ENCODE data around the gene CACNA1H.
A peak's percentile ranks its signal among the peaks of the same experiment; 100 is the strongest.

Gene CACNA1H

GRCh38 chr16:1152651-1153259 is at the start of gene CACNA1H:
TSS of gene CACNA1H (plus strand) at chr16:1153106. CDS start at chr16:1153738, 632 bp downstream.
- peak; percentile 36 for DNase-seq

GRCh38 chr16:1103636-1103980 is 49.3 kb upstream of the CACNA1H start:
- DNase-seq: no peak

GRCh38 chr16:1105888-1106620 is 46.9 kb upstream of the CACNA1H start:
- peak; percentile 45 for DNase-seq

- no peak for DNase-seq
Measured at GRCh38 chr16:1106659-1107058, 46.2 kb upstream of the CACNA1H start.

GRCh38 chr16:1107141-1107540 is 45.8 kb upstream of the CACNA1H start:
- DNase-seq: no peak

- no peak for DNase-seq
Measured at GRCh38 chr16:1107731-1108130, 45.2 kb upstream of the CACNA1H start.

GRCh38 chr16:1108299-1109252 is 44.3 kb upstream of the CACNA1H start:
- DNase-seq: no peak

GRCh38 chr16:1109648-1110047 is 43.3 kb upstream of the CACNA1H start:
- no peak for DNase-seq

GRCh38 chr16:1112506-1113184 is 40.3 kb upstream of the CACNA1H start:
- no peak for DNase-seq

GRCh38 chr16:1113489-1113888 is 39.4 kb upstream of the CACNA1H start:
- no peak for DNase-seq

- no peak for DNase-seq
Measured at GRCh38 chr16:1113889-1114526, 38.9 kb upstream of the CACNA1H start.

GRCh38 chr16:1116693-1117077 is 36.2 kb upstream of the CACNA1H start:
- no peak for DNase-seq

- no peak for DNase-seq
Measured at GRCh38 chr16:1117176-1117900, 35.6 kb upstream of the CACNA1H start.

GRCh38 chr16:1117926-1118325 is 35.0 kb upstream of the CACNA1H start:
- no peak for DNase-seq

GRCh38 chr16:1119129-1119528 is 33.8 kb upstream of the CACNA1H start:
- no peak for DNase-seq

GRCh38 chr16:1119766-1120576 is 32.9 kb upstream of the CACNA1H start:
- no peak for DNase-seq

GRCh38 chr16:1120577-1120941 is 32.3 kb upstream of the CACNA1H start:
- no peak for DNase-seq

- DNase-seq: no peak
Measured at GRCh38 chr16:1121009-1121408, 31.9 kb upstream of the CACNA1H start.

- DNase-seq: no peak
Measured at GRCh38 chr16:1121601-1122397, 31.1 kb upstream of the CACNA1H start.

GRCh38 chr16:1122398-1122765 is 30.5 kb upstream of the CACNA1H start:
- DNase-seq: no peak
